Breast epithelium (tissue), 4 donors: Measurements from ENCODE around the gene STXBP6. TPM values are rescaled to one million over a fixed set of nuclear protein-coding genes. Genes with fewer than 3 reads are reported as not detected.

Experiments
- DNase-seq, 2 donors: peaks; one replicate each; pipeline ENCODE4 v3.0.0-alpha.2; 2019; ENCODE audit warnings: low spot score in 2 of 2
- H3K27ac ChIP-seq, 2 donors: fragments of 200-600 bp; sonication (generic) in 1 of 2; one replicate each; pipeline ENCODE4 v1.5.1; 2016 to 2019; ENCODE audit warnings: mild to moderate bottlenecking in 1 of 2
- H3K27me3 ChIP-seq, 2 donors: fragments of 200-600 bp; sonication (generic) in 1 of 2; one replicate each; pipeline versions ENCODE4 v1.5.1 to v1.6.0; 2017 to 2019; ENCODE audit warnings: control low read depth in 1 of 2, mild to moderate bottlenecking in 1 of 2
- H3K36me3 ChIP-seq: fragments of 200-600 bp; one replicate; pipeline ENCODE4 v1.5.1; 2019
- H3K4me1 ChIP-seq, 2 donors: fragments of 200-600 bp; sonication (generic); one replicate each; pipeline ENCODE4 v1.5.1; 2016 to 2019; ENCODE audit warnings: control low read depth in 1 of 2
- H3K4me3 ChIP-seq, 3 donors: fragments of 200-600 bp; sonication (generic); 1 replicate in 2 of 3; 2 replicates in 1 of 3; pipeline ENCODE4 v1.5.1; 2016 to 2019; ENCODE audit warnings: mild to moderate bottlenecking in 3 of 3, moderate library complexity in 2 of 3
- H3K9me3 ChIP-seq, 2 donors: fragments of 200-600 bp; sonication (generic) in 1 of 2; one replicate each; pipeline ENCODE4 v1.5.1; 2016 to 2019; ENCODE audit warnings: control low read depth in 1 of 2
- CTCF ChIP-seq, 3 donors: fragments of 450-650 bp; IDR thresholded peaks; one replicate each; pipeline ENCODE4 v1.5.1; 2016 to 2017; ENCODE audit warnings: antibody characterized with exemption in 3 of 3, mild to moderate bottlenecking in 3 of 3, moderate library complexity in 3 of 3
- POLR2A ChIP-seq: fragments of 450-650 bp; IDR thresholded peaks from one replicate; pipeline ENCODE4 v1.6.1; 2016; ENCODE audit warnings: antibody characterized with exemption, mild to moderate bottlenecking, moderate library complexity
- POLR2AphosphoS5 ChIP-seq, 3 donors: sonication (generic); formaldehyde crosslinking; IDR thresholded peaks; one replicate each; pipeline ENCODE4 v1.6.1; 2017; ENCODE audit warnings: antibody characterized with exemption in 3 of 3
- intact Hi-C: fragments of 100-400 bp; cut with DNase I; formaldehyde crosslinking; loops from one replicate; pipeline ENCODE4 v1.15.1; 2023; ENCODE audit warnings: low total_unique reads
- total RNA-seq, 3 donors: library from RNA; depleted of rRNA; stranded (reverse); fragments of >200 nt; gene quantifications; one replicate each; pipeline ENCODE4 v1.1.0, GENCODE V29; 2016

STXBP6 gene
- total RNA-seq, 3 donors from 2014 or later = 2.6 to 8.3 (median 5.3) TPM

- no peaks in the 10 kb centered on the region for H3K4me1 ChIP-seq
- H3K27ac ChIP-seq = no peak overlapping the region
- intact Hi-C loops = no loop called here
- TF ChIP-seq CTCF (IDR thresholded peaks at IDR 0.05) = no peak
- no peak for TF ChIP-seq POLR2AphosphoS5 (IDR thresholded peaks at IDR 0.05)
- no peaks in the 10 kb centered on the region for H3K27me3 ChIP-seq
- no peaks in the 10 kb centered on the region for H3K9me3 ChIP-seq
- H3K4me3 ChIP-seq = no peak overlapping the region
- H3K36me3 ChIP-seq = no peaks in the 10 kb centered on the region
- no peak for DNase-seq
Measured at GRCh38 chr14:24815543-24815942, 234.4 kb downstream of the STXBP6 start.

GRCh38 chr14:24814944-24815343, 235.0 kb downstream of the STXBP6 start:
- H3K9me3 ChIP-seq = no peaks in the 10 kb centered on the region
- no peaks in the 10 kb centered on the region for H3K4me1 ChIP-seq
- no peak for DNase-seq
- no peaks in the 10 kb centered on the region for H3K27me3 ChIP-seq
- H3K4me3 ChIP-seq = no peak overlapping the region
- no peak overlapping the region for H3K27ac ChIP-seq
- no peak for TF ChIP-seq POLR2AphosphoS5 (IDR thresholded peaks at IDR 0.05)
- no peaks in the 10 kb centered on the region for H3K36me3 ChIP-seq
- intact Hi-C loops = no loop called here

GRCh38 chr14:24814346-24814745, 235.6 kb downstream of the STXBP6 start:
- H3K27me3 ChIP-seq = no peaks in the 10 kb centered on the region
- no peak overlapping the region for H3K27ac ChIP-seq
- H3K9me3 ChIP-seq = no peaks in the 10 kb centered on the region
- no peak overlapping the region for H3K4me3 ChIP-seq
- no peak for DNase-seq
- TF ChIP-seq CTCF (IDR thresholded peaks at IDR 0.05) = no peak
- no peak for TF ChIP-seq POLR2AphosphoS5 (IDR thresholded peaks at IDR 0.05)
- no peaks in the 10 kb centered on the region for H3K4me1 ChIP-seq
- H3K36me3 ChIP-seq = no peaks in the 10 kb centered on the region
- intact Hi-C loops = no loop called here

GRCh38 chr14:24813819-24814259, 236.1 kb downstream of the STXBP6 start:
- DNase-seq = no peak
- H3K27ac ChIP-seq = no peak overlapping the region
- no peak overlapping the region for H3K4me3 ChIP-seq
- no peaks in the 10 kb centered on the region for H3K4me1 ChIP-seq
- H3K36me3 ChIP-seq = no peaks in the 10 kb centered on the region
- H3K27me3 ChIP-seq = no peaks in the 10 kb centered on the region
- intact Hi-C loops = no loop called here
- no peak for TF ChIP-seq POLR2A
- no peak for TF ChIP-seq CTCF (IDR thresholded peaks at IDR 0.05)
- TF ChIP-seq POLR2AphosphoS5 (IDR thresholded peaks at IDR 0.05) = no peak
- no peaks in the 10 kb centered on the region for H3K9me3 ChIP-seq

GRCh38 chr14:24813089-24813815, 236.7 kb downstream of the STXBP6 start:
- no peak for DNase-seq
- Histone ChIP-seq H3K27ac (no peak overlapping the region), H3K36me3 (no peaks in the 10 kb centered on the region), H3K4me3 (no peak overlapping the region), H3K4me1 (no peaks in the 10 kb centered on the region), H3K9me3 (no peaks in the 10 kb centered on the region), H3K27me3 (no peaks in the 10 kb centered on the region)
- intact Hi-C loops = no loop called here
- TF ChIP-seq POLR2AphosphoS5 (IDR thresholded peaks at IDR 0.05) (no peak), CTCF (IDR thresholded peaks at IDR 0.05) (no peak), POLR2A (no peak)
